T-helper 1 cell treated with Interleukin-12 subunit alpha and Interleukin-12 subunit beta and Interleukin-4 antibody, amounts not matched to agents 30 ng/mL and 1 ng/mL, for 36 hours (primary cell): ENCODE results near the gene FADS3. TPM values are rescaled to one million over a fixed set of nuclear protein-coding genes. Genes with fewer than 3 reads are reported as not detected.

ENCODE experiments used
- intact Hi-C: fragments of 100-400 bp; cut with micrococcal nuclease; formaldehyde crosslinking; loops from one replicate; pipeline ENCODE4 v1.15.1; 2024
- total RNA-seq: library from RNA; stranded (reverse); gene quantifications from 2 replicates; pipeline ENCODE4 v1.2.3, GENCODE V29; 2022

Gene FADS3
- total RNA-seq, 1 donor from 2014 or later: 9.6 TPM

GRCh38 chr11:61839742-61840141, 51.6 kb downstream of the FADS3 start:
- intact Hi-C loops: no loop called here

DNA sequence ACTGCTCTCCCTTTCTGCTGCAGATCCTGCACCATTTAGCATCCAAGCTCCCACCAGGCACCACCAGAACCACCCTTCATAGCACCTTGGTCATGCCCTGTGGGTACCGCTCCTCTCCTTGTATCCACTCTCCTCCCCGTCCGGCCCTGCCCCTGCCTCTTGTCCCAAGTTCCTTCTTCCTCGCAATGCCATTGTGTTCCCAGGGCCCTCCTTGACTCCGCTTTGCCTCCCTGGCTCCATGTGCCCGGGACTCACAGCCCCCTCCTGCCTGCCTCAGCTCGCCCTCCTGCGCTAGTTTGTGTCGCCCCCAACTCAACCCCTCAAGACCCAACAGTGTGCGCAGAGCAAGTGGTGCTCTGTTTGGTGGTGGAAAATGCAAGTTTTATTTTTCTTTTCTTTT, 52.4 kb downstream of the FADS3 start:
- intact Hi-C loops: no loop called here

GRCh38 chr11:61838501-61838900, 52.8 kb downstream of the FADS3 start:
- intact Hi-C loops: no loop called here

DNA sequence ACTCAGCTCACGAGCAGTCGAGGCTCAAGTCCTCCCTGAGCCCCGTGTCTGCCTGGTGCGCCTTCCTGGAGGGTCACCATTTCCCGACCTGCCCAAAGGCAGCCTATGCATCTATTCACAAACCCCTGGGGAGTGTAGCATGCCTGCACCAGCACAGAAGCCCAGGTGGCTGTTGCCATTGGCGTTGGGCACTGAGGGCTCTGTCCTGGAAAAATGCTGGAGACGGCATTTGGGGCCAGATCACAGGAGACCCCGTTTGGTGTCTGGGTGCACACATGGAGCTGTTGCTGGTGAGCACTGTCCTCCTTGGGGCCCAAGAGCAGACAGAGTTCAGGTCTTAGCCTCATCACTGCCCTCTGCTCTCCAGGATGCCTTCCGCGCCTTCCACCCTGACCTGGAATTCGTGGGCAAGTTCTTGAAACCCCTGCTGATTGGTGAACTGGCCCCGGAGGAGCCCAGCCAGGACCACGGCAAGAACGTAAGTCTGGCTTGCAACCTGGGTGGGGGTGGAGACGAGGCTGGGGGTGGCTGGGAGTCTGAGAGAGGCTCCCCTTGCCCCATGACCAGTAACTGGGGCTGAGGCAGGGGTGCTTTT, 53.8 kb downstream of the FADS3 start:
- intact Hi-C loops: no loop called here

DNA sequence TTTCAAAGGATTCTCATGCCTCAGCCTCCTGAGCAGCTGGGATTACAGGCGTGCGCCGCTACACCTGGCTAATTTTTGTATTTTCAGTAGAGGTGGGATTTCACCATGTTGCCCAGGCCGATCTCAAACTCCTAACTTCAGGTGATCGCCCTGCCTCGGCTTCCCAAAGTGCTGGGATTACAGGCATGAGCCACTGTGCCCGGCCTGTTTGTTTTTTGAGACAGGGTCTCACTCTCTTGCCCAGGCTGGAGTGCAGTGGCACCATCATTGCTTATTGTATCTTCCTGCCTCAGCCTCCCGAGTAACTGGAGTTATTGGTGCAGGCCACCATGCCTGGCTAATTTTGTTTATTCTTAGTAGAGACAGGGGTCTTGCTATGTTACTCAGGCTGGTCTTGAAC, 55.2 kb downstream of the FADS3 start:
- intact Hi-C loops: loop anchor here (1.0 kb wide), 1 partner anchor 8 kb away; the partner anchor contains the start of gene FADS2

- intact Hi-C loops: loop anchor here (1.0 to 5.0 kb wide), 5 partner anchors 17 to 402 kb away; partner anchors contain the start of genes FADS1, FADS3, FEN1 and SDHAF2
Measured at GRCh38 chr11:61834278-61835048, 56.9 kb downstream of the FADS3 start.

DNA sequence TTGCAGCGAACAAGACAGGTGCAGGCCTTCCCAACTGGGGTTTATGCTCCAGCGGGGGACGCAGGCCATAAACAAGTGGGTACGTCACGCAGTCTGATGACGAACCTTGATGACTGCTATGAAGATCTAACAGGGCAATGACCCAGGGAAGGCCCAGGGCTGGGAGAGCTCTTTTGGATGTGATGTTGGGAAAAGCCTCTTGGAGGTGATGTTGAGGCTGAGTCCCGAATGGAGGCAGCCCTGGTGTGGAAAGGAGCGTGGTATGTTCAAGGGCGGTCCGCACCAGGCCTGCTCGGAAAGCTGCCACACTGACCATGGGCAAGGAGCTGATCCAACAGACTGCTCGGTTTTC, 57.4 kb downstream of the FADS3 start:
- intact Hi-C loops: loop anchor here (1.0 to 5.0 kb wide), 5 partner anchors 17 to 402 kb away; partner anchors contain the start of genes FADS1, FADS3, FEN1 and SDHAF2

GRCh38 chr11:61833471-61833870, 57.9 kb downstream of the FADS3 start:
- intact Hi-C loops: loop anchor here (5.0 kb wide), 1 partner anchor 401 kb away; the partner anchor contains the start of gene SDHAF2

DNA sequence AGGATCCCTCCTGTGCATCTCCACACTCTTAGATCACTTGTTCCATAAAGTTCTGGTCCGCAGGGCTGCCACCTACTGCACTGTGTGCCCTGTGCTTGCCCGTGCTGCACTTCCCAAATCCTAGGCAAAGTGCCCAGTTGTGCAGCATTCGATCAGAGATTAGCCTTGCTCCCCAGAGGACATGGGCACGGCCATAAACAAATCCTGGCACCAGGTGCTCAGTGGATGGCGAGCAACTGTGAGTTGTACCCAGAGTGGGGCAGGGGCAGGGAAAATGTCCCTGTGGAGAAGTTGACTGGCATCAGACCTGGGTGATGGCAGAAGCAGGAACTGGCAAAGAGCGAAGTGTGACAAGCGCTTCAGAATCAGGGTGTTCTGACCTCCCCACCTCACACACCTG, 58.6 kb downstream of the FADS3 start:
- intact Hi-C loops: loop anchor here (5.0 kb wide), 1 partner anchor 400 kb away; the partner anchor contains the start of gene SDHAF2

DNA sequence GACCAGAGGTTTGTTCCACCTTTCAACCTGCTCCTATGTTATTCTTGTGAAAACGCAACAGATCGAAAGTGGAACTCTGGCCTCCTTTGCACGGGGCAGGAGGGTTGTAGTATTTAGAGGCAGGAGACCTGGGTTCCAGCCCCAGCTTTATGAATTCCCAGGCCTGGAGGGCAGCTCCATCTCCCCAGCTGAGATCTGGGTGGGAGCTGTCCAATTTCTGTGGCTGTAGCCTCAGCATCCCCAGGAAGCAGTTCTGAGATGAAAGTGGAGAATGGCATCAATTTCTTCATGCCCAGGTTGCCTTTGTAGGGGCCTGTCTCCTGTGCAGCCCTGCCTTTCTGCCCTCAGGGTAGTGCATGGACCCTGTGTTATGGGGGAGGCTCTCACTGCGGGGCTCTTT, 59.1 kb downstream of the FADS3 start:
- intact Hi-C loops: loop anchor here (5.0 kb wide), 1 partner anchor 400 kb away; the partner anchor contains the start of gene SDHAF2

DNA sequence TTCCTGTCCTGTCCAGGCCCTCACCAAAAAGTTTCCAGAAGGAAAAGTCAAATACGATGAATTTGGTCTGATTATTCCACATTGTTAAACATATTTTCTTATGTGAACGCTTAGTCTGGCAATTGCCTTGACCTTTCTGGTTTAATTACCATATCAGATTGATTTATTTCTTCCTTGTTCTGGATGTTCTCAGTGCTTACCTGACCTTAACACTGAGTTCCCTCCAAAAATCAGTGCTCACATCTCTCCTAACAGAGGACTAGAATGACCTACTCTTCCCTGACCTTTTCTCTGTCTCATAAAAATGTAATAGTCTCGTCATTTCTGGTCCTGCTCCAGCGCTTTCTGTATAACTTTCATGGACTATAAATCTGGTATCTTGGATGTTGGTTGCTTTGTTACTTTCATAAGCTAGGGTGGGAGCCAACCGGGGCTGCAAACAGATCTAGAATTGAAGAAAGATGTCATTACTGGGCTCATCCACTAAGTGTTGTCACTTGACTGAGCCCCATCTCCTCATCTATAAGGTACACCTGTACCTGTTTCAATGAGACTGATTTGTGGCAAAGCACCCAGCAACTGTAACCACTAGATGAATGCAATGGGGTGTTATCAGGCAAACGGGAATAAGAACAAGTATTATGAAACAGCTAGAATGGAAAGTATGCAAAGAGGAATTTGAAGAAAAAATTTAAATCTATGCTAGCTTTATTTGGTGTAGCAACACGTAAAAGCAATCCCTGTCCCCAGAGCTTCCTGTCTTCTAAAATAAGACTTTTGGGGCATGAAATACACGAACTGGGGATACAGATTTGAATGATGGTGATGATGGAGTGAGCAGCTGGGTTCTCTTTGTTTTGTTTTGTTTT, 60.9 kb downstream of the FADS3 start:
- intact Hi-C loops: loop anchor here (5.0 kb wide), 1 partner anchor 398 kb away; the partner anchor contains the start of gene SDHAF2

GRCh38 chr11:61829806-61830205, 61.5 kb downstream of the FADS3 start:
- intact Hi-C loops: loop anchor here (5.0 kb wide), 2 partner anchors 197 to 398 kb away; partner anchors contain the start of gene SDHAF2

DNA sequence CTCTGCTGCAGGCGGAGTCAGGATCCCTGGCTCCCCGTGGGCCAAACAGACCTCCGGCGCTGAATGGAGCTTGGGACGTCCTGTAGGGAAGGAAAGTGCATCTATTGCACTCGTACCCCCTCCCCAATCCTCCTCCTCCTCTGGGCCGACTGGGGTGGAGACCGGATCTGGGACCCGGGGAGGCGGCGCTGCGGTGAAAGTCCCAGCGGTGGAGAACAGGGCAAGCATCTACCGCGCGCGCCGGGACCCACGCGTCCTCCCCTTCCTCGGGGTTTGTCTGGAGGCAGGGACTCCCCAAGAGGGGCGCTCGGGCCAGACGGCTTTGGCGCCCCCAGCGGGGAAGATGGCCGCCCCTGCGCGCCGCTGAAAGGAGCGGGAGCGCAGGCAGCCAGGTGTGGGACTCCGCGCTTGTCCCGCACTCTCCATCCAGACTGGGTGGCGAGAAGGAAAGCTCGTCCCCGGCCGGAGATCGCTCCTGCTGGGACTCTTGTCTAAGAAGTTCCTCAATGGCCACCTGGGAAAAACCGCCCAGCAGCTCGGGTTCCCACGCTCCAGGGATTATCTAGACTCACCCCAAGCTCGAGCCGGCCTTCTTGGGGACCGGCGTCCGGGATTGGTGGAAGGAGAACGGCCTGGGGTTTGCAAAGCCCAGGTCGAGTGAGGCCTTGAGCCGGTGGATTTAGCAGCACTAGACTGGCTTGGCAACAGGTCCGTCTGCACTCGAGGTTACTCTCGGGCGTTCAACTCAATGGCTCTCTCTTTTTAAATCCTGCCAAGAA, 62.5 kb downstream of the FADS3 start:
- intact Hi-C loops: loop anchor here (1.0 to 5.0 kb wide), 4 partner anchors 7 to 294 kb away; partner anchors contain the start of genes FEN1 and TMEM258

GRCh38 chr11:61828379-61828628, 63.0 kb downstream of the FADS3 start:
- intact Hi-C loops: loop anchor here (1.0 to 5.0 kb wide), 4 partner anchors 8 to 295 kb away; partner anchors contain the start of genes FEN1 and TMEM258

- intact Hi-C loops: loop anchor here (1.0 to 5.0 kb wide), 6 partner anchors 9 to 296 kb away; partner anchors contain the start of genes FADS1, FEN1 and TMEM258
Measured at GRCh38 chr11:61827571-61828378, 63.6 kb downstream of the FADS3 start, which contains the start of gene FADS2. Gene FADS2 (plus strand): TSS chr11:61828300. CDS start chr11:61828391, 91 bp downstream.

- intact Hi-C loops: loop anchor here (1.0 to 5.0 kb wide), 3 partner anchors 10 to 200 kb away; partner anchors contain the start of gene FADS1
Measured at GRCh38 chr11:61826930-61827570, 64.3 kb downstream of the FADS3 start.
